HL-60/S4 (cell line): ENCODE measurements around the gene FAM20C.
"Not testable (repeated sequence)": the region's sequence is repeated elsewhere in the genome, so short reads cannot be mapped to it uniquely, and the experiment has no call there.

Experiments used
- in situ Hi-C: fragments of 300-500 bp; cut with MboI; formaldehyde crosslinking; loops from 2 replicates; pipeline ENCODE4 v1.14.3; 2022; ENCODE audit warnings: low sequenced_read_pairs

Gene FAM20C

DNA sequence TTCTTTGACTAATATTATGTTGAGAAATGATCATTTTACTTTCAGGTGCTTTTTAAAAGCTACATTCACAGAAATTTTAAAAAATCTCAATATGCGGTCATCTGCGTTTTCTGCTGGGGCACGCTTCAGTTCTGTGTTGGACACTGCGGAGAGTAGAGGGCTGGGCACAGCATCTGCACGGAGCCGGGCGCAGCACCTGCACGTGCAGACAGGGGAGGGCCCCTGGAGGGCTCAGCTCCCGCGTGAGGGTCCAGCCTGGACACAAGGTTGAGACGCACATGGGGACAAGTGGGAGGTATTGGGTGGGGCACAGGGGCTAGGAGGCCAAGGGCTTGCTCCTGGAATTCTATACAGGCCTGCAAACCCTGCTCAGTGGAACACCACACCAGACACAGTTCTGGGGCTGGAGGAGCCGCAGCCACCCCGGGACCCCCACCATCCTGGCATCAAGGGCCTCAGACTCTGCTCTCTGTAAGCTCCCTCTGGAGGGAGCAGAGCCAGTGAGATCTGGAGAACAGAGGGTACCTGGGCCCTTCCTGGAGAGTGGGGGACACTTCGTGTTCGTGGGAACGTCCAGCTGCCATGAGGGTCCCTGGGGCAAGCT is 20.4 kb upstream of the FAM20C start:
- in situ Hi-C loops = no loop called here

DNA sequence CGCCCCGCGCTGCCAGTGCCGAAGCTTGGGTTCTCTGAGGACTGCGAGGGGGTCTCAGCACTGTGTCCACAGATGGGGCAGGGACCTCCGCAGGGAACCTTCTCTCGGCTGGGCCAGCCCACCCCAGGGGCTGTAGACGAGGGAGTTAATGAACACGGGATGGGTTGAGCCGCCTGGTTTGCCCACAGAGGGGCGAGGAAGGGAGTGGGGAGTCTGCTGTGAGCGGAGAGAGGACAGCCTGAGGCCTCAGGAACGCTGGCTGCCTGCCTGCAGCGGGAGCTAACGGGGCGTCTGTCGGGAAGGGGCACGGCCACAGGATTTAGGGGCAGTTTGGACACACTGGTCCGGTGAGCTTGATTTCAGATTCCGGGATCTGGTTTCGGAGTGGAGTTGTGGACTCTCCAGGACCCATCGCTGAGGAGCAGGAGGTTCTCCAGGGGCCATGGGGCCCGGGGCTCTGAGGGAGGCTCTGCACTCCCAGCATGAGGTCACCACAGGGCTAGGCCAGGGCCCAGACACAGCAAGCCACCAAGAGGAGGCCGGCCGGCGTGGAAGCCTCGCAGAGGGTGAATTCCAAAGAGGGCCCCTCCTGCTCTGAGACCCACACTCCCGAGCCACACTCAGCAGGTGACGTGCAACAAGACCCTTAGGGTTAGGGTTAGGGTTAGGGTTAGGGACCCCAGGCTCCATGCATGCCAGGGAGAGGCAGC is 19.0 kb upstream of the FAM20C start:
- in situ Hi-C loops = no loop called here

DNA sequence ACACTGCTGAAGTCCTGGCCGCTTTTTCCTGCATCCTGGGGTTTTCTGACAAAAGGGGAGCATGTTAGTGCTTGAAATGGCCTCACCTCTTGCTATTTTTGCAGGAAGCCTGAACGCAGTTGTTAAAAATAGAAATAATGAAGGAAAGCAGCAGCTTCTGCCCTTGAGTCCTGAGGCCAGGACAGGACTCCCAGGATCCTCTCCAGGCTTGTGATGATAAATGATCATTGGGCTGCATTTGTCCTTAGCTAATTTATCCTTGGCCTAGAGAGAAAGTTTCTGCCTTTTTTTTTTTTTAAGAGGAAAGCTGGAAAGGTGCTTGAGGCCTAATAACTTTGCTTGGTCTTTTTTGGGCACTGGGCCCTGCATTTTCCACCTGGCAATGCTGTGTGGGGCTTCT is 17.7 kb upstream of the FAM20C start:
- in situ Hi-C loops = no loop called here

DNA sequence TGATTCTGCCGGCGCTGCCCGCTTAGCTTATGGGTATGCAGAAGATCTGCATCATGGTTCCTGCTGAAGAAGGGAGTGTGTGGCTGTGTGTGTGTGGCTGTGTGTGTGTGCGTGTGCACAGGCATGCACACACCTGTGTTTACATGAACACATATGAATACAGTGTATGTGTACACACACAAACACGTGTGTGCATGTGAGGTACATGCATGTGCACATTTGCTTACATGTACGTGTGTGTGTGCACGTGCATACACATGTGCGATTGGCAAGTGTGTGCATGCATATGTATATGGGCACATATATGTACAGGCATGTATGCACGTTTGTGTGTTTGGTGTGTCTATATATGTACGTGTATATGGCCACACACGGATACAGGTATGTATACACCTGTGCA is 16.4 kb upstream of the FAM20C start:
- in situ Hi-C loops = no loop called here

GRCh38 chr7:176381-176780 is 16.0 kb upstream of the FAM20C start:
- in situ Hi-C loops = no loop called here

DNA sequence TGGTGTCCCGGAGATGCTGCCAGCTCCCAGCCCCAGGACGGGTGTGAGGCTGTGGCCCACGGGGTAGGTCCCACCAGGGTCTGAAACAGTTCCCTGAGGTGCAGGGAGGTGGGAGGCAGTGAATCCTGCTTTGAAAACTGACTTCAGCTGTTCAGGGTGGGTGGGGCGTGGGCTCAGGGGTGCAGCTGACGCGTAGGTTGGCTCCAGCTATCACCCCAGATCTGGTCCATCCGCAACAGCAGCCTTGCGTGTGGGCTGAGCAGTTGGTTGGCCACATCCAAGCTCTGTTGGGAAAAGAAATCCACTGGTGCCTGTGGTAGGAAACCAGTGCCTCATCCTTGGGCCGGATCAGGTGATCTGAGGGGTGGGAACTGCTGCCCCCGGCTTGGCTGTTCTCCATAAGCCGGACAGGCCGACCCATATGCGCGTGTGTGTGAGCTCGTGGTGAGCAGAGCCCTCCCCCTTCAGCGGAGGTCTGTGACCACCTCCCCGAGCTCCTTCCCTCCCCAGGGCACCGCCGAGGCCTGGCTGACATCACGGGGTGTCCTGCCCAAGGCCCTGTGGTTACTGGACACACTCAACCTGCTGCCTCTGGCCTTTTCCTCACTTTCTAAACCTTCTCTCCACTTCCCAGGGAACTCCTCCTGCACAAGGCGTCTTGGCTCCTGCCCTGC is 15.4 kb upstream of the FAM20C start:
- in situ Hi-C loops = no loop called here

- in situ Hi-C loops = no loop called here
Observed at GRCh38 chr7:178444-178843, 13.9 kb upstream of the FAM20C start.

DNA sequence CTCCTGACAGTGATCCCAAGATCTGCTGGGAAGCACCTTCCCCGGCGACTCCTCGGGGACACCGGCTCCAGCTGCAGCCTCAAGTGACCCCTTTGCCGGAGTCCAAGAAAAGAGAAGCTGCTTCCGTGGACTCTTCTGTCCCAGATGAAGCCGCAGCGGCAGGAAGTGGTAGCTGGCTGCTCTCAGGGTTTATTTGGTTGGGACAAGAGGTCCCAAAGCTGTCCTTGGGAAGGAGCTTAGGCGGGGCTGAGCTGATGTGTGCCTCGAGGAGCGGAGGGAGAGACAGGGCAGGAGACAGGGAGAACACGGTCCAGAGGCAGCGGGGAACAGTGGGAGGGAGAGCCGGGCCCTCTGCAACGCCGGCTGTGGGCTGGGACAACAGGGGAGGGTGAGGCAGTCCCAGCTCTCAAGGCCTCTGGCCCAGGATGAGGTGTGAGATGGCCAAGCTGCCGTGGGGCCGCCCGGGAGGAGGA is 13.1 kb upstream of the FAM20C start:
- in situ Hi-C loops = no loop called here

- in situ Hi-C loops = no loop called here
Observed at GRCh38 chr7:179948-180694, 12.2 kb upstream of the FAM20C start.

GRCh38 chr7:181738-182137 is 10.6 kb upstream of the FAM20C start:
- in situ Hi-C loops = no loop called here

DNA sequence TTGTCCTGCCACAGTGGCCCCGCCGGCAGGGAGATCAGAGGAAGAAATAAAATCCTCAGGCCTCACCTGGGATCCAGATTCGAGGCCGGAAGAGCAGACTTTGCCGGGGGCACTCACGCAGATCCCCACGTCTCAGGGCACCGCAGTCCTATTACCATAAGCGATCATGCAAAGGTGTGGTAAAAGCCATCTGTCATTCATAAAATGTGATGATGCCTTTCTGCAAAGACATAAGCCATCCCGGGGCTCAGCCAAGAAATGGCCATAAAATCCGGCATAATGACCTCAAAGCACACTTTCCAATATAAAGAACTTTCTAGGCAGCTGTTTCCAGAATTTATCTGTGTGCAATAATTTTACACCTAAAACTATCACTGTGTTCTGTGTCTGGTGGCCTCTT is 9.9 kb upstream of the FAM20C start:
- in situ Hi-C loops = not testable (repeated sequence)

- in situ Hi-C loops = no loop called here
Observed at GRCh38 chr7:183496-184292, 8.7 kb upstream of the FAM20C start.

DNA sequence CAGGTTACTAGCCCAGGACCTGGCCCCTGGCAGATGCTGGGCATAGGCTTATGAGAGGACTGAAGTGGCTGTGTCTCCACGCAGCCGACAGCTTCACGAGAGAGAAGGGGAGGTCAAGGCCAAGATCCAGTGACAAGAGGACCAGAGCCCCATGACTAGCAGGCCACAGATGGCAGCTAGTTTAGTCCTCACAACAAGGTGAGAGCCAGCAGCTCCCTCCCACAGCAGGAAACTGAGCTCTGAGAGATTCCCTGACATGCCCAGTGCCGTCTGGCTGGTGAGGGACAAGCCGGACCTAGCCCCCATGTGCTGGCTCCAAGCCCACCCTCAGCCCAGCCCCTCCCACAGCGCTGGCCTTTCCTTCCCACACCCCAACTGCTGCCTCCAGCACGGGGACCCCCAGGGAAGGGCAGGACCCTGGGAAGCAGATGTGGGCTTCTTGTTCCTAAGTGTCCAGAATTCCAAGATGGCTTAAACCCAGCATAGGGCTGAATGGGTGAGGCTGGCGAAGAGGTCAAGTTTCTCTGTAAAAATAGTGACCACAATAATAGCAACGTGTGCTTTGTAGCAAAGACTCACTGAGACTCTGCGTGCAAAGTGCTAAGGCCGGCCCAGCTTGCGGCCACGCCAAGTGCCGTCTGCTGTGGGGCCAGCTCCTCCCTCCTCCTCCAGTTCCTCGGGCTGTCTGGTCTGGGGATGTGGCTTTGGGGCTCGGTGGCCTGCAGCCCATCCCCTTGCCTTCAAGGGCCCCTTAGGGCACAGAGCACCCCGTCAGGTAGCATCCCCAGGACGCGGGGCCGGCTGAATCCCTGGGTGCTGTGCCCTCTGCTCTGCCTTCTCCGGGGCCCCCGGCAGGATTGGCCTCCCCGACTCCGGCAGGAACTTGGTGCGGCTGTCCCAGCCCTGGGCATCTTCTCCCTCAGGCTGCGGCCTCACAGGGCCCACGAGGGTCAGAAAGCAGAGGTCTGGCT is 7.8 kb upstream of the FAM20C start:
- in situ Hi-C loops = no loop called here

DNA sequence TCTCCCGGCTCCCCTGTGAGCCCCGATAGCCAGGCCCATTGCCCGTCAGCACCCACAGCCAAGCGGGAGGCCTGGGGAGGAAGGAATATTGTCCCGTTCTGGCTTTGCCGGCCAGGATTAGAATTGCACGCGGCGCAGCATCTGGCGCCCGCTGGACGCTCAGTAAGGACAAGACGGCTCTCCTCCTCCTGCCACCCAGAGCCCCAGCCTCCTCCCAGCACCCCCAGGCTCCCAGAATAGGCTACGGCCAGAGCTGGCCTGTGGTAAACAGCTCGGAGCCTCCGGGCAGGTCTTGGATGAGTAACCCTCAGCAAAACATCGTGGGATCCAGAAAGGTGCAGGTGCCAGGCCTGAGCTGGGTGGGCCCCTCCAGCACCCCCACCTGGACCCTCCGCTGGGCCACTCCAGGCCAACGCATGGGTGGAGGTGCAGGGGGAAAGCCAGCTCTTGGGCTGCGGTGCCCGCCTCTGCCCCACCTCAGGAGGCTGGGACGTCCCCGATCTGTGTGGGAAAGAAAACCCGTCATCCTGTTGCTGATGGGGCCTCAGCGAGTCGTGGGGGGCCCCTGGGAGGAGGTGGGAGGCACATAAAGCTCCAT is 5.8 kb upstream of the FAM20C start:
- in situ Hi-C loops = no loop called here

DNA sequence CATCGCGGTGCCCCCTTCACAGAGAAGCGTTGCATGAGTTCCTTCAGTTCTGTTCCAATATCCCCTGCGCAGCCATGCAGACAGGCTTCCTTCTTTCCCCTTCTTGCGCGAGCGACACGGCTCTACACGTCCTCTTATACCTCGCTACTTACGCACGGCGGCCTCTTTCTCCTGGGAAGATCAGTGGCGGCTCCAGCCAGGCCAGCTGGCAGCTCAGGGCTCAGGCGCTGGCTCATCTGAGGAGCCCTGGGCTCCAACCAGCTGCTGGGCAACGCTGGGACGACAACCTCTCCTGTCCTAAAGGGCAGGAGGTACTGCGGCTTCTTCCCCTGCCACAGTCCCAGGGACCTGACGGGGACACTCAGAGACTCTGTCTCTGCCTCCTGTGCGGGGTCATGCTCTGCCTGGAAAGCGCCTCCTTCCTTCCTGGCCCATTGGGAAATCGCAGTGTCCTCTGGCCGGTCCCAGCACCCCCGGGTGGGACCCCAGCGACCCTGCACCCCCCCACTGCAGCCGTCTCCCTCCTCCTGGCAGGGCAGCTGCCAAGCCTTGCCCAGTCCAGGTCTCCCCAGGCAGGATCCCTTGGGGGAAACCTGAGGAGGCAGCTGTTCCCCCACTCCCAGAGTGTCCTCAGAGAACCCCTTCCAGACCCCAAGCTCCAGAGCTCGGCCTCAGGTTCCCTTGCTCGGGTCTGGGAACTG is 5.0 kb upstream of the FAM20C start:
- in situ Hi-C loops = no loop called here

DNA sequence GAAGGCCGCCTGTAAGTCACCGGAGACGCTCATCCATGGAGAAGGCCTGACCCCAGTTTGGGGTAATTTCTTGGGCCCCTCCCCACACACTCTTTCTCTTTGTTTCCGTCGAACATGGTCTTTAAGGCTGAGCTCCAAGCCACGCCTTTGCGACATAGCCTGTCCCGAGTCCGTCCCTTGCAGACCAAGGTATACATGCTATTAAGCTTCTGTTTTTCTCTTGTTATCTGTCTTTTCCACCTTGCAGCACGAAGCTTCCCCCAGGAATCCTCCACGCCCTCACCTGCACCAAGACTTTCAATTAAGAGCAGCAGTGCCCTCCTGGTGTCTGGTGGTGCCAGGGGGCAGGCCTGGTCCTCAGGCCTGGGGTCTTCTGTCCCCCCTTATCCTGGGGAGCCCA is 4.2 kb upstream of the FAM20C start:
- in situ Hi-C loops = no loop called here

DNA sequence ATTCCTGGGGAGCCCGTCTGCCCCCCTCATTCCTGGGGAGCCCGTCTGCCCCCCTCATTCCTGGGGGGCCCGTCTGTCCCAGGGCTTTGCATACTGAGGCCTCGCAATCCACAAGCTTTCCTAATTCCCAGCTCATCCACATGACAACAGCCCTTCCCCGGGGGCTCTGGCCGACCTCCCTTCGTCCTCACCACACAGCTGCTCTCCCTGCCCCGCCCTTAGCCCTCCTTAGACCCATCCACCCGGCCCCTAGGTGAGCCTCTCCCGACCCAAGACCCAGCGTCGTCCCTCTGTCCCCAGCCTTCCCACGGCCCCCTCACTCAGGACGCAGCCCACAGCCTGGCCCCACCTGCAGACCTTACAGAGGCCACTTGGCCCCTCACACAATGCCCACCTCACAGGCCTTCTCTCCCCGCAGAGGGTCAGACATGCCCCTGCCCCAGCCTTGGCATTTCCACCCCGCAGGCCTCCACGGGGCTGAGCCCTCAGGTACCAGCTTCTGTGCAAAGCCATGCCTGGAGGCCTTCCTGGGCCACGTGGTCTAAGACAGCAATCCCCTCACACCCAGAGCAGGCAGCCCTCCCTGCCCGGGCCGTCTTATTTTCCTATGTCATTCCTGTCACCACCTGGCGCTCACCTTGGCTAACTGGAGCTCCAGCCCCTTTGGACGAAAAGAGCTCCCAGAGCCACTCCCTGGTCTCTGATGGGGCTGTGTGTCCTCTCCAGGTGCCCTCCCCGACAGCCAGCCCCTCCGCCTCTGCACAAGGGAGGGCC is 3.5 kb upstream of the FAM20C start:
- in situ Hi-C loops = no loop called here

- in situ Hi-C loops = no loop called here
Observed at GRCh38 chr7:189719-190118, 2.7 kb upstream of the FAM20C start.
